Measurements from ENCODE around the gene MYOZ2. TPM values are rescaled to one million over a fixed set of nuclear protein-coding genes. Genes with fewer than 3 reads are reported as not detected.

The MYOZ2 gene
- total RNA-seq (ENCODE audit: insufficient read depth, low replicate concordance): 3.6 TPM

GRCh38 chr4:119135721-119136121 is at the start of gene MYOZ2:
TSS of gene MYOZ2 (plus strand) at chr4:119135832. CDS start at chr4:119136526, 694 bp downstream.
- DNase-seq (ENCODE audit: low spot score): no peak

GRCh38 chr4:119087121-119087520 is 48.5 kb upstream of the MYOZ2 start:
- DNase-seq (ENCODE audit: low spot score): no peak

GRCh38 chr4:119087656-119088055 is 48.0 kb upstream of the MYOZ2 start:
- DNase-seq (ENCODE audit: low spot score): no peak

GRCh38 chr4:119093042-119093827 is 42.4 kb upstream of the MYOZ2 start:
- DNase-seq (ENCODE audit: low spot score): no peak

- DNase-seq (ENCODE audit: low spot score): no peak
Observed at GRCh38 chr4:119097282-119097900, 38.2 kb upstream of the MYOZ2 start.

GRCh38 chr4:119098306-119098705 is 37.3 kb upstream of the MYOZ2 start:
- DNase-seq (ENCODE audit: low spot score): no peak

GRCh38 chr4:119099227-119099810 is 36.3 kb upstream of the MYOZ2 start:
- DNase-seq (ENCODE audit: low spot score): peak; percentile 56

GRCh38 chr4:119100655-119101054 is 35.0 kb upstream of the MYOZ2 start:
- DNase-seq (ENCODE audit: low spot score): no peak

GRCh38 chr4:119103263-119103662 is 32.4 kb upstream of the MYOZ2 start:
- peak; percentile 84 for DNase-seq (ENCODE audit: low spot score)

GRCh38 chr4:119104644-119105273 is 30.9 kb upstream of the MYOZ2 start:
- no peak for DNase-seq (ENCODE audit: low spot score)

- DNase-seq (ENCODE audit: low spot score): no peak
Observed at GRCh38 chr4:119105605-119106004, 30.0 kb upstream of the MYOZ2 start.

GRCh38 chr4:119106036-119107000 is 29.3 kb upstream of the MYOZ2 start:
- DNase-seq (ENCODE audit: low spot score): no peak

- no peak for DNase-seq (ENCODE audit: low spot score)
Observed at GRCh38 chr4:119110121-119110520, 25.5 kb upstream of the MYOZ2 start.

- DNase-seq (ENCODE audit: low spot score): no peak
Observed at GRCh38 chr4:119111296-119111695, 24.3 kb upstream of the MYOZ2 start.

GRCh38 chr4:119113033-119113655 is 22.5 kb upstream of the MYOZ2 start:
- DNase-seq (ENCODE audit: low spot score): peak; percentile 38

- no peak for DNase-seq (ENCODE audit: low spot score)
Observed at GRCh38 chr4:119116021-119116420, 19.6 kb upstream of the MYOZ2 start.

- DNase-seq (ENCODE audit: low spot score): no peak
Observed at GRCh38 chr4:119116925-119117900, 18.4 kb upstream of the MYOZ2 start.

GRCh38 chr4:119118397-119118796 is 17.2 kb upstream of the MYOZ2 start:
- no peak for DNase-seq (ENCODE audit: low spot score)

GRCh38 chr4:119124352-119124751 is 11.3 kb upstream of the MYOZ2 start:
- no peak for DNase-seq (ENCODE audit: low spot score)
